Duodenal mucosa (tissue), 2 donors: Measurements from ENCODE around the gene MIF4GD.
"Not testable (repeated sequence)": the region's sequence is repeated elsewhere in the genome, so short reads cannot be mapped to it uniquely, and the experiment has no call there.

ENCODE experiments used
- H3K27ac ChIP-seq: one replicate; pipeline ENCODE4 v1.7.0; 2013; ENCODE audit warnings: low read depth, low read length
- H3K27me3 ChIP-seq, 2 donors: one replicate each; pipeline ENCODE4 v1.7.0; 2013; ENCODE audit warnings: low read length in 2 of 2, control low read depth in 1 of 2; ENCODE audit not compliant: insufficient read depth in 2 of 2, control insufficient read depth in 1 of 2
- H3K36me3 ChIP-seq, 2 donors: one replicate each; pipeline ENCODE4 v1.7.0; 2013; ENCODE audit warnings: low read length in 2 of 2, control low read depth in 1 of 2; ENCODE audit not compliant: insufficient read depth in 2 of 2, control insufficient read depth in 1 of 2
- H3K4me1 ChIP-seq, 2 donors: one replicate each; pipeline ENCODE4 v1.7.0; 2013; ENCODE audit warnings: low read length in 2 of 2, control low read depth in 1 of 2; ENCODE audit not compliant: insufficient read depth in 2 of 2, control insufficient read depth in 1 of 2
- H3K4me3 ChIP-seq, 2 donors: one replicate each; pipeline ENCODE4 v1.7.0; 2013; ENCODE audit warnings: low read length in 2 of 2, low read depth in 1 of 2
- H3K9ac ChIP-seq, 2 donors: one replicate each; pipeline ENCODE4 v1.7.0; 2013; ENCODE audit warnings: low read length in 2 of 2, low read depth in 1 of 2
- H3K9me3 ChIP-seq, 2 donors: one replicate each; pipeline ENCODE4 v1.7.0; 2013; ENCODE audit warnings: low read length in 2 of 2, control low read depth in 1 of 2; ENCODE audit not compliant: control insufficient read depth in 1 of 2

The MIF4GD gene

DNA sequence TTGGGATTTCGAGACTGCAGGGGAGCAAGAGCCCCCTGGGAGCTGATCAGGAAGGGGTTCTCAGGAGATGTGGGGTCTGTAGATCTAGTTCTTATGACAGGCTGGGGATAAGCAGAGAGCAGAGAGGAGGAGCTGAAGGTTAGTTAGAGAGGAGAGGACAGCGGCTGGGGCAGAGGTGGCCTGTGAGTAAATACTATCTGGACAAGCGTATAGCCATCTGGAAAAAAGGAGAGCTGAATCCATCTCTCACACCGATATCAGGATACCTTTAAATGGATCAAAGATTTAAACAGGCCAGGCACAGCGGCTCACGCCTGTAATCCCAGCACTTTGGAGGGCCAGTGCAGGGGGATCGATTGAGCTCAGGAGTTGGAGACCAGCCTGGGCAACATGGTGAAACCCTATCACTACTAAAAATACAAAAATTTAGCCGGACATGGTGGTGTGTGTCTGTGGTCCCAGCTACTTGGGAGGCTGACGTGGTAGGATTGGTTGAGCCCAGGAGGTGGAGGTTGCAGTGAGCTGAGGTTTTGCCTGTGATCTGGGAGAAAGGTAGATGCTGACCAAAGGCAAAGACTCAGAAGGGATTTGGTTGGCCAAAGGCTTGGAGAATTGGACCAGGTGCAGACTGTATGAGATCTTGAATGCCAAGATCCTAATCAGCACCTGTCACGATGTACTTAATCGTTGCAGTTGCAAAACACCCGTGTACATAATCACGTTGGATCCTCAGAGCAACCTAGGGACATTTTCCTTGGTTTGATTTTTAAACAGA is 37.1 kb upstream of the MIF4GD start:
- Histone ChIP-seq H3K27ac (no peak overlapping the region), H3K4me1 (peaks cover 15 to 19% of the 10 kb centered on the region in 2 donors), H3K9me3 (no peaks in the 10 kb centered on the region), H3K27me3 (no peaks in the 10 kb centered on the region), H3K36me3 (no peaks in the 10 kb centered on the region), H3K4me3 (no peak overlapping the region), H3K9ac (no peak overlapping the region)

GRCh38 chr17:75301502-75302206 is 30.6 kb upstream of the MIF4GD start:
- H3K27me3 ChIP-seq = no peaks in the 10 kb centered on the region
- H3K27ac ChIP-seq = no peak overlapping the region
- H3K4me3 ChIP-seq = no peak overlapping the region
- H3K9me3 ChIP-seq = no peaks in the 10 kb centered on the region
- no peaks in the 10 kb centered on the region for H3K36me3 ChIP-seq
- H3K4me1 ChIP-seq = no peaks in the 10 kb centered on the region
- no peak overlapping the region for H3K9ac ChIP-seq

DNA sequence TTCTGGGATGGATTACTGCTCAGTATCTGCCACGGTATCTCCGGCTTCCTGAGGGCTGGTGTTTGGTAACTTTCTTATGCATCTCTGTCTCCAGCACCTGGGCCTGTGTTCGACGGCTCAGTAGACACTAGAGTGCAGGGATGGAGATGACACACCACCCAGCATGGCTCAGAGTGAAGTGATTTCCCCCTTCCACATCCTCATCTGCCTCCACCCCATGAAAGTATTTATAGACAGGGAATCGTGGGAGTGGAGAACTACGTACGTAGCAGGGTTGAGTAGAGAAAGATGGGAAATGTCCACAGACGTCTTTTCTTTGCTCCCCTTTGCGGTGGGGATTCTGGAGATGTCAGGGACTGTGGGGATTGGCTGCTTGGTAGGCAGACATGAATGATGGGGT is 30.0 kb upstream of the MIF4GD start:
- no peak overlapping the region for H3K4me3 ChIP-seq
- no peak overlapping the region for H3K27ac ChIP-seq
- no peaks in the 10 kb centered on the region for H3K36me3 ChIP-seq
- no peaks in the 10 kb centered on the region for H3K27me3 ChIP-seq
- H3K9me3 ChIP-seq = no peaks in the 10 kb centered on the region
- H3K4me1 ChIP-seq = no peaks in the 10 kb centered on the region
- no peak overlapping the region for H3K9ac ChIP-seq

- no peaks in the 10 kb centered on the region for H3K36me3 ChIP-seq
- H3K27ac ChIP-seq = no peak overlapping the region
- no peak overlapping the region for H3K9ac ChIP-seq
- H3K4me3 ChIP-seq = no peak overlapping the region
- H3K4me1 ChIP-seq = peaks cover 3 to 7% of the 10 kb centered on the region in 2 donors
- no peaks in the 10 kb centered on the region for H3K27me3 ChIP-seq
- H3K9me3 ChIP-seq = no peaks in the 10 kb centered on the region
Observed at GRCh38 chr17:75300280-75300679, 29.2 kb upstream of the MIF4GD start.

DNA sequence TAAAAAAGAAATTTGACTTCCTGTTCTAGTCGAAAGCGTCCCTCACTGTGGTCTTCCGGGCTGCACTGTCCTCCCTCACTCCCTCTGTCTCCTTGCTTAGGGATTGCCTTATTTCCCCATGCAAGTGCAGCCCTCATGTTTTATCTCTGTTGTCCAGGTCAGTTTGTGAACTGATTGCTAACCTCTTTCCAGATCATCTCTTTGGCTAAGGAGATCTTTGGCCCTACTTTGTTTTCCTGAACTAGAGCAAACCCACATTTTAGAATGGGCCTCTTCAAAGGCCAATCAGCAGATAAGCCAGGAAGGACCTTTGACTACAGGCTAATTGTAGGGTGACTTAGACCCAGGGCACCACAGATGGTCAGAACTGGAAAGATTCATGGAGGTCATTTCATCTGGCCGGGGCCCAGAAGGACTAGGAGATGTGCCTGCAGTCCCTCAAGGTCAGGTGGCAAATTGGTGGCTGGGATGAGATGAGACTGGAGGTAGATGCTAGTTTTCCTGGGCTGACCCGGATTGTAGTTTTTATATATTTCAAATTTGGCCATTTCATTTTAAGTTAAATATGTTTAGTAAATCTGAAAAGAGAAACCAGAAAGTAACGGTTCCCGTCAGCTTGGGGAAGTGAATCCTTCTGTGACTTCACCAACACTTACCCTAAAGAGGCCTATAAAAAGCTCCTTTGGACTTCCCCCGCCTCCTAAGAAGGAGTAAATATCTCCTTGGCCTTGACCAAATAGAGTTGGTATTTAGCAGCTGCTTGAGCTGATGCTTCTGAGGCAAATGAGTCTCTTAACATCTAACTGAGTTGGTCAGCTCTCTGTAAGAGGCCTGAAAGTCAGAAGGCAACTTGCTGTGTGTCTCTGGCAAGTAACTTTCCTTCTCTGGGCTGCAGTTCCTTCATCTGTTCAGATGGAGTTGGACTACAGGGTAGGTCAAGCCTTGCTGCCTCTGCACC is 24.4 kb upstream of the MIF4GD start:
- Histone ChIP-seq H3K27me3 (no peaks in the 10 kb centered on the region), H3K9me3 (no peaks in the 10 kb centered on the region), H3K4me1 (peaks cover 6 to 9% of the 10 kb centered on the region in 2 donors), H3K9ac (no peak overlapping the region), H3K36me3 (no peaks in the 10 kb centered on the region), H3K4me3 (peak overlapping the region in 1 of 2 donors; percentile 26), H3K27ac (peak overlapping the region; percentile 73)

DNA sequence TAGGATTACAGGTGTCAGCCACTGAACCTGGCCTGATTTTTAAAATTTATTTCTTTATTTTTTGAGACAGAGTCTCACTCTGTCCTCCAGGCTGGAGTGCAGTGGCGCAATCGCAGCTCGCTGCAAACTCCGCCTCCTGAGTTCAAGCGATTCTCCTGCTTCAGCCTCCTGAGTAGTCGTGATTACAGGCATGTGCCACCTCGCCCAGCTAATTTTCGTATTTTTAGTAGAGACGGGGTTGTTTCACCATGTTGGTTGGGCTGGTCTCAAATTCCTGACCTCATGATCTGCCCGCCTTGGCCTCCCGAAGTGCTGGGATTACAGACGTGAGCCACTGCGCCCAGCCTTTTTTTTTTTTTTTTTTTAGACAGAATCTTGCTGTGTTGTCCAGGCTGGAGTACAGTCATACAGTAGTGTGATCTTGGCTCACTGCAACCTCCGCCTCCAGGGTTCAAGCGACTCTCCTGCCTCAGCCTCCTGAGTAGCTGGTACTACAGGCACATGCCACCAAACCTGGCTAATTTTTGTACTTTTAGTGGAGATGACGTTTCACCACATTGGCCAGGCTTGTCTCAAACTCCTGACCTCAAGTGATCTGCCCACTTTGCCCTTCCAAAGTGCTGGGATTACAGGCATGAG is 21.9 kb upstream of the MIF4GD start:
- H3K9ac ChIP-seq, H3K27ac ChIP-seq, H3K27me3 ChIP-seq, H3K4me3 ChIP-seq, H3K36me3 ChIP-seq, H3K9me3 ChIP-seq: not testable (repeated sequence)
- H3K4me1 ChIP-seq = peaks cover 14 to 15% of the 10 kb centered on the region in 2 donors

DNA sequence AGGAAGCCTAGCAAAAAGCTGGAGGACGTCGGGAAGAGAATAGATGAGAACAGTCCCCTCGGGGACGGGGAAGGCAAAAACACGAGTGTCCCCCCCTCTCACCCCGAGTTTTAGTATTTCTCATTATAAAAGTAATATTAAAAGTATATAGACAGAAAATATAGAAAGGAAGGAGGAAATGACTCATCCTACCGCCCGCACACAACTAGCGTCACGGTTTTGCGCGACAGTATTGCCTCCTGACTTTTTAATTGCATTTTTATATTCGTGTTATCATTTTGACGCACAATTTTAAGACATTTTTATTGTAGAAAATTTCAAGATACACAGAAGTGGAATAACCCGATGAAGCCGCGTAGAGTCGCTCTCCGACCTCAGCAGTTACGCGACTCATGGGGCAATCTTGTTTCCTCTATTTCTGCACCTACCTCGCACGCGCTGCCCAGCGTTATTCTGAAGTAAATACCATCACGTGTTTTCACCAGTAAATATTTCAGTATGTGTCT is 18.9 kb upstream of the MIF4GD start:
- no peaks in the 10 kb centered on the region for H3K27me3 ChIP-seq
- H3K9ac ChIP-seq = peak overlapping the region; percentile 67 to 81
- peaks cover 5 to 13% of the 10 kb centered on the region in 2 donors for H3K4me1 ChIP-seq
- H3K4me3 ChIP-seq = peak overlapping the region; percentile 71 to 97
- peak overlapping the region; percentile 94 for H3K27ac ChIP-seq
- H3K9me3 ChIP-seq = no peaks in the 10 kb centered on the region
- H3K36me3 ChIP-seq = peaks cover 0 to 13% of the 10 kb centered on the region in 2 donors

- Histone ChIP-seq H3K4me1 (peaks cover 5 to 13% of the 10 kb centered on the region in 2 donors), H3K27ac (peak within 1 kb of the TSS; percentile 94), H3K27me3 (no peaks in the 10 kb centered on the region), H3K36me3 (peaks cover 0 to 13% of the 10 kb centered on the region in 2 donors), H3K4me3 (peak within 1 kb of the TSS; percentile 77 to 97), H3K9ac (peak within 1 kb of the TSS; percentile 67 to 81), H3K9me3 (no peaks in the 10 kb centered on the region)
Observed at GRCh38 chr17:75289115-75289831, 18.2 kb upstream of the MIF4GD start, which contains the start of gene SLC25A19. TSS of gene SLC25A19 (minus strand) at chr17:75289433. CDS start at chr17:75286764, 2,669 bp downstream.

- peaks cover 0 to 14% of the 10 kb centered on the region in 2 donors for H3K36me3 ChIP-seq
- peak overlapping the region; percentile 84 for H3K27ac ChIP-seq
- H3K4me3 ChIP-seq = peak overlapping the region; percentile 77 to 97
- H3K4me1 ChIP-seq = peaks cover 5 to 13% of the 10 kb centered on the region in 2 donors
- no peaks in the 10 kb centered on the region for H3K9me3 ChIP-seq
- peak overlapping the region; percentile 55 to 67 for H3K9ac ChIP-seq
- no peaks in the 10 kb centered on the region for H3K27me3 ChIP-seq
Observed at GRCh38 chr17:75288770-75289114, 17.7 kb upstream of the MIF4GD start.
